ENCODE data around the gene CDH23. TPM values are rescaled to one million over a fixed set of nuclear protein-coding genes. Genes with fewer than 3 reads are reported as not detected.

CDH23 gene
- total and polyA plus RNA-seq, 10 of the 15 experiments (the other 5 are each of a cell fraction or from before 2014, with no cell fraction given): 0.09 to 0.40 (median 0.15) TPM; not detected in 1

DNA sequence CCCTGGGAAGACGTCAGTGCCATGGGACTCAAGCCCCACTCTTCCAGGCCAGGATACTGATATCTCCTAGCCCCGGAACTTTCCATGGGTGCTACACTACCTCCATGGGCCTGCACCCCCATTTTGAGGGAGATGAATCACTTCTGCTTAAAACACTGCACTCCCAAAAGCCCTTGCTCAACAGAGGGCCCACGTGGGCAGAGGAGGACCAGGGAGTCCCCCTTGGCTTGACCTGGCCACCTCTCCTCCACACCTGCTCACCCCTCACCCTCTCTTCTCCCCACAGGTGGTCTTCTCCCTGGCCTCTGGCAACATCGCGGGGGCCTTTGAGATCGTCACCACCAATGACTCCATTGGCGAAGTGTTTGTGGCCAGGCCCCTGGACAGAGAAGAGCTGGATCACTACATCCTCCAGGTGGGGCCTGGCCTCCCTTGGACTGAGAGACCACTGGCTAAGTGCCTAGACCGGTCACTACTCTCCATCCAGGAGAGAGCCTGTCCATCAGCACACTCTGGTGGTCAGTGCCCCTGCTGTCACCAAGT, 342.7 kb downstream of the CDH23 start (continued):
- TF ChIP-seq CBX3 (IDR thresholded peaks at IDR 0.05; ENCODE audit: borderline replicate concordance, low read depth) (no peak), MEF2A (IDR thresholded peaks at IDR 0.05; ENCODE audit: insufficient read depth, low read depth, low read length) (no peak), PAX8 (IDR thresholded peaks at IDR 0.05) (no peak), EP300 (IDR thresholded peaks at IDR 0.05; ENCODE audit: borderline replicate concordance in 1 of 2, control insufficient read depth in 1 of 2, low read depth in 2 of 2, low read length in 2 of 2) (no peak)

DNA sequence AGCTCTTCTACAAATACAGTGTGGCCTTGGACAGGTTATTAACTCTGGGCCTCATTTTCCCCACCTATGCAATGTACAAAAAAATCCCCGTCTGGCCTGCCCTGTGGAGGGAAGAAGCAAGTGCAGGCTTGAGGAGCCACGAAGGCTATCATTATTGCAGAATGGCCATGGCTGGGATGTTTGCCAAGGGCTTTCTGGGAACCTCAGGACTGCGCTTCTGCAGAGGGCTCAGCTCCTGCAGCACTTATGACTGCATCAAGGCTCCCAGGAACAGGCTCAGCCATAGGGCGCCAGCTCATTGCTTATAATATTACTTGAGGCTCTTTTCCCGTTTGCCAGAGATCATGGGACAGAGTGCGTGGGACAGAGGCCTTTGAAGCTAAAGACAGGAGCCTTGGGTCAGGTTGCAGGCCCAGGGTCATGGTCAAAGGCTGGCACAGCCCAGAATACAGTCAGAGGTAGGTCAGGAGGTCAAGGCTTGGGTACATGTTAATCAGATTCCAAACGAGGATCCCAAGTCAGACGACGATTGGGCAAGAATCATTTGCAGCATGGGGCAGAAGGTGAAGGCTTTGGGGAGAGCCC, 343.4 kb downstream of the CDH23 start:
- WGBS (ENCODE audit: insufficient coverage, insufficient replicate concordance, low lambda C conversion rate, missing lambda C conversion rate): 49% methylated on average over 9 of the region's 9 CpGs
- no peak for DNase-seq (ENCODE audit: low read depth, low spot score)
- no peaks in the 10 kb centered on the region for H4K20me1 ChIP-seq (ENCODE audit: control insufficient read depth, insufficient read depth)
- H3K4me3 ChIP-seq: no peak overlapping the region
- no TSS peak for BruUV-seq (replicated peaks)
- no peak for ATAC-seq
- CTCF ChIA-PET: interaction anchor here (0.7 to 1.6 kb wide), 3 partner anchors 33 to 34 kb away, joined by 3 to 4 read pairs (median 3); no protein-coding TSS in a partner anchor
- POLR2A ChIA-PET: no interaction called here
- in situ Hi-C loops (cut with MboI) (no loop called here), intact Hi-C loops (cut with micrococcal nuclease; ENCODE audit: unreplicated experiment) (no loop called here)
- no peaks in the 10 kb centered on the region for H3K36me3 ChIP-seq (ENCODE audit: control insufficient read depth in 2 of 2, insufficient read depth in 2 of 2, low read length in 1 of 2)
- peaks cover 20% of the 10 kb centered on the region for H3K4me1 ChIP-seq (ENCODE audit: control insufficient read depth, insufficient read depth, low read length)
- no peak for FAIRE-seq
- RAD21 ChIA-PET (ENCODE audit: unreplicated experiment): no interaction called here
- H3K27me3 ChIP-seq (replicated peaks in 1 of 2; ENCODE audit: control insufficient read depth in 2 of 2, insufficient read depth in 2 of 2, low read length in 1 of 2): no peaks in the 10 kb centered on the region
- no peak overlapping the region for H3K9ac ChIP-seq (ENCODE audit: control insufficient read depth, insufficient read depth, low read length)
- H2AFZ ChIP-seq (ENCODE audit: control insufficient read depth, low read depth, low read length): no peak overlapping the region
- no peak overlapping the region for H3K4me2 ChIP-seq (ENCODE audit: control insufficient read depth, insufficient read depth)
- SMC1A ChIA-PET (ENCODE audit: uncharacterized antibody, unreplicated experiment): no interaction called here
- H3K79me2 ChIP-seq (ENCODE audit: control insufficient read depth, insufficient read depth, low read length): no peaks in the 10 kb centered on the region
- H3K9me3 ChIP-seq (replicated peaks; ENCODE audit: control insufficient read depth, insufficient read depth, low read length): no peaks in the 10 kb centered on the region; the same call in 2 of the 3 replicates
- no peak overlapping the region for H3K27ac ChIP-seq (ENCODE audit: control insufficient read depth, insufficient read depth)
- TF ChIP-seq NFYB (IDR thresholded peaks at IDR 0.05; ENCODE audit: insufficient read depth, low read depth, low read length) (no peak), RELA (IDR thresholded peaks at IDR 0.05; ENCODE audit: borderline replicate concordance, partially characterized antibody) (no peak), IRF4 (IDR thresholded peaks at IDR 0.05; ENCODE audit: low read depth, low read length) (no peak), BACH1 (IDR thresholded peaks at IDR 0.05; ENCODE audit: borderline replicate concordance) (no peak), NRF1 (conservative IDR thresholded peaks at IDR 0.05; ENCODE audit: low read depth, low read length) (no peak), TCF3 (IDR thresholded peaks at IDR 0.05; ENCODE audit: borderline replicate concordance, insufficient read depth, low read depth, low read length) (no peak), HDGF (IDR thresholded peaks at IDR 0.05) (no peak), POLR2AphosphoS2 (IDR thresholded peaks at IDR 0.05; ENCODE audit: low read depth, low read length) (no peak), GABPA (IDR thresholded peaks at IDR 0.05; ENCODE audit: low read depth) (no peak), FOXM1 (IDR thresholded peaks at IDR 0.05; ENCODE audit: low read depth, low read length) (no peak), ZBED1 (IDR thresholded peaks at IDR 0.05; ENCODE audit: borderline replicate concordance) (no peak)
- TF ChIP-seq, protein P1, sequence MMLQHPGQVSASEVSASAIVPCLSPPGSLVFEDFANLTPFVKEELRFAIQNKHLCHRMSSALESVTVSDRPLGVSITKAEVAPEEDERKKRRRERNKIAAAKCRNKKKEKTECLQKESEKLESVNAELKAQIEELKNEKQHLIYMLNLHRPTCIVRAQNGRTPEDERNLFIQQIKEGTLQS (IDR thresholded peaks at IDR 0.05; ENCODE audit: borderline replicate concordance, extremely low read depth, low read depth, low read length): no peak
- TF ChIP-seq, protein P2, sequence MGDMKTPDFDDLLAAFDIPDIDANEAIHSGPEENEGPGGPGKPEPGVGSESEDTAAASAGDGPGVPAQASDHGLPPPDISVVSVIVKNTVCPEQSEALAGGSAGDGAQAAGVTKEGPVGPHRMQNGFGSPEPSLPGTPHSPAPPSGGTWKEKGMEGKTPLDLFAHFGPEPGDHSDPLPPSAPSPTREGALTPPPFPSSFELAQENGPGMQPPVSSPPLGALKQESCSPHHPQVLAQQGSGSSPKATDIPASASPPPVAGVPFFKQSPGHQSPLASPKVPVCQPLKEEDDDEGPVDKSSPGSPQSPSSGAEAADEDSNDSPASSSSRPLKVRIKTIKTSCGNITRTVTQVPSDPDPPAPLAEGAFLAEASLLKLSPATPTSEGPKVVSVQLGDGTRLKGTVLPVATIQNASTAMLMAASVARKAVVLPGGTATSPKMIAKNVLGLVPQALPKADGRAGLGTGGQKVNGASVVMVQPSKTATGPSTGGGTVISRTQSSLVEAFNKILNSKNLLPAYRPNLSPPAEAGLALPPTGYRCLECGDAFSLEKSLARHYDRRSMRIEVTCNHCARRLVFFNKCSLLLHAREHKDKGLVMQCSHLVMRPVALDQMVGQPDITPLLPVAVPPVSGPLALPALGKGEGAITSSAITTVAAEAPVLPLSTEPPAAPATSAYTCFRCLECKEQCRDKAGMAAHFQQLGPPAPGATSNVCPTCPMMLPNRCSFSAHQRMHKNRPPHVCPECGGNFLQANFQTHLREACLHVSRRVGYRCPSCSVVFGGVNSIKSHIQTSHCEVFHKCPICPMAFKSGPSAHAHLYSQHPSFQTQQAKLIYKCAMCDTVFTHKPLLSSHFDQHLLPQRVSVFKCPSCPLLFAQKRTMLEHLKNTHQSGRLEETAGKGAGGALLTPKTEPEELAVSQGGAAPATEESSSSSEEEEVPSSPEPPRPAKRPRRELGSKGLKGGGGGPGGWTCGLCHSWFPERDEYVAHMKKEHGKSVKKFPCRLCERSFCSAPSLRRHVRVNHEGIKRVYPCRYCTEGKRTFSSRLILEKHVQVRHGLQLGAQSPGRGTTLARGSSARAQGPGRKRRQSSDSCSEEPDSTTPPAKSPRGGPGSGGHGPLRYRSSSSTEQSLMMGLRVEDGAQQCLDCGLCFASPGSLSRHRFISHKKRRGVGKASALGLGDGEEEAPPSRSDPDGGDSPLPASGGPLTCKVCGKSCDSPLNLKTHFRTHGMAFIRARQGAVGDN (IDR thresholded peaks at IDR 0.05): no peak
- TF ChIP-seq, protein P3, sequence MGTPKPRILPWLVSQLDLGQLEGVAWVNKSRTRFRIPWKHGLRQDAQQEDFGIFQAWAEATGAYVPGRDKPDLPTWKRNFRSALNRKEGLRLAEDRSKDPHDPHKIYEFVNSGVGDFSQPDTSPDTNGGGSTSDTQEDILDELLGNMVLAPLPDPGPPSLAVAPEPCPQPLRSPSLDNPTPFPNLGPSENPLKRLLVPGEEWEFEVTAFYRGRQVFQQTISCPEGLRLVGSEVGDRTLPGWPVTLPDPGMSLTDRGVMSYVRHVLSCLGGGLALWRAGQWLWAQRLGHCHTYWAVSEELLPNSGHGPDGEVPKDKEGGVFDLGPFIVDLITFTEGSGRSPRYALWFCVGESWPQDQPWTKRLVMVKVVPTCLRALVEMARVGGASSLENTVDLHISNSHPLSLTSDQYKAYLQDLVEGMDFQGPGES (IDR thresholded peaks at IDR 0.05): no peak

Measured in GM12878 (cell line).